Astrocyte of the cerebellum (primary cell): ENCODE measurements around the gene NEK9.

Source experiments
- DNase-seq: peaks from one replicate; pipeline ENCODE4 v3.0.0-alpha.2; 2011; ENCODE audit warnings: low read depth
- H3K4me3 ChIP-seq: 2 replicates; pipeline ENCODE4 v1.5.1; 2011; ENCODE audit warnings: mild to moderate bottlenecking, low read depth, low read length, moderate library complexity
- in situ Hi-C: cut with HindIII; loops from 2 replicates; pipeline ENCODE4 v1.10.0; 2017; ENCODE audit warnings: low sequenced_read_pairs
- TF ChIP-seq, protein P1 (sequence below): IDR thresholded peaks from 2 replicates; pipeline ENCODE4 v1.5.1; 2012; ENCODE audit warnings: low read length, low read depth, moderate library complexity, mild to moderate bottlenecking; ENCODE audit errors: missing control alignments

NEK9 gene

DNA sequence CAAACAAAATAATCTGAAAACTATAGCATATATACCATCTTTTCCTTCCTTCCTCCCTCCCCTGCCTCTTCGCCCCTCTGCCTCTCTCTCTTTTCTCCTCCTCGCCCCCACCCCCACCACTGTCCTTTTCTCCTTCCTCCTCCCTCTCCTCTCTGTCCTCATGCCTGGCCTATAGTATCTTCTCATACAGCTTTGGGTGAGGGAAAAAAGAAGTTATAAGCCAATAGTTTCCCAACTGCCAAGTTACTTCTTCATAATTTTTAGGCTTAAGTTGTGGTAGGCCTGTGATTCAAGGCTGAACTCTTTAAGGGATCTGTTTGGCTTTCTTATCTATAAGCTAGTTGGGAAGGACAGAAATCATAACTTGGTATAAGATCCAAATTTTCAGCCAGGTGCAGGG is 40.5 kb upstream of the NEK9 start:
- TF ChIP-seq, protein P1, sequence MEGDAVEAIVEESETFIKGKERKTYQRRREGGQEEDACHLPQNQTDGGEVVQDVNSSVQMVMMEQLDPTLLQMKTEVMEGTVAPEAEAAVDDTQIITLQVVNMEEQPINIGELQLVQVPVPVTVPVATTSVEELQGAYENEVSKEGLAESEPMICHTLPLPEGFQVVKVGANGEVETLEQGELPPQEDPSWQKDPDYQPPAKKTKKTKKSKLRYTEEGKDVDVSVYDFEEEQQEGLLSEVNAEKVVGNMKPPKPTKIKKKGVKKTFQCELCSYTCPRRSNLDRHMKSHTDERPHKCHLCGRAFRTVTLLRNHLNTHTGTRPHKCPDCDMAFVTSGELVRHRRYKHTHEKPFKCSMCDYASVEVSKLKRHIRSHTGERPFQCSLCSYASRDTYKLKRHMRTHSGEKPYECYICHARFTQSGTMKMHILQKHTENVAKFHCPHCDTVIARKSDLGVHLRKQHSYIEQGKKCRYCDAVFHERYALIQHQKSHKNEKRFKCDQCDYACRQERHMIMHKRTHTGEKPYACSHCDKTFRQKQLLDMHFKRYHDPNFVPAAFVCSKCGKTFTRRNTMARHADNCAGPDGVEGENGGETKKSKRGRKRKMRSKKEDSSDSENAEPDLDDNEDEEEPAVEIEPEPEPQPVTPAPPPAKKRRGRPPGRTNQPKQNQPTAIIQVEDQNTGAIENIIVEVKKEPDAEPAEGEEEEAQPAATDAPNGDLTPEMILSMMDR, result no peak
- in situ Hi-C loops, result no loop called here
- H3K4me3 ChIP-seq, result no peak overlapping the region
- no peak for DNase-seq

DNA sequence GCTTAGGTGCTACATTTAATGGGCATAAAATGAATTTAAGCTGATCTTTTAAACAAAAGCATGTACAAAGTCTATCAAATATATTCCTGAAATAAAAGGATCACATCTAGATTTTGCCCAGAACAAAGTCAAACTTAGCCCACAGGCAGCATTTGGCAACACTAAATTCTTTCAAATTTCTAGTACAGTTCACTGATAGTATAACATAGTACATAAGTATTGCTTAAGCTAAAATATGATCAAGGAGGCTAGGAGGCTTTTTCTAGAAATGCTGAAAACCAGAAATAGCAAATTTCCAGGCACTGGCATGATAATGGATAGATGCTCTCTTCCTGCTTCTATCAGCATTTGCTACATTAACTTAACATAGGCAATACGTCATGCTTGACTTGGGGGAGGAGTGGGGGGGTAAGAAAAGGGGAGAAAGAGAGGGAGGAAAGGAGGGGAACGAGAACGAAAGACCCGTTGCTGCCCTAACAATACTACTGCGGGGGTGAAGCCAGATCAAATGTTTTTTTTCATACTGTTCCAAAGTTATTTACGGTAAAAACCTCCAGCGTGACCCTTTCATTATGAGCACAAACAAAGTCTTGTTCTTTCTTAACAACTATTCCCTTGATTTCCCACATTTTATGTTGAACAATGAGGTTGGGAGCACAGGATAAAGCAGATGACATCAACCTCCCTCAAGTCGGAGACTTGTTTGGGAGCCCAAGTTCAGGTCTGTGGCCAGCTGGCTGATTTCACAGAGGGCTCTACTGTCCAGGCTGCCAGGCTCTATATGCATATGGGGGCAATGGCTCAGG is 38.9 kb upstream of the NEK9 start:
- DNase-seq, result peak; percentile 27
- TF ChIP-seq, protein P1, result no peak
- H3K4me3 ChIP-seq, result no peak overlapping the region
- in situ Hi-C loops, result no loop called here

DNA sequence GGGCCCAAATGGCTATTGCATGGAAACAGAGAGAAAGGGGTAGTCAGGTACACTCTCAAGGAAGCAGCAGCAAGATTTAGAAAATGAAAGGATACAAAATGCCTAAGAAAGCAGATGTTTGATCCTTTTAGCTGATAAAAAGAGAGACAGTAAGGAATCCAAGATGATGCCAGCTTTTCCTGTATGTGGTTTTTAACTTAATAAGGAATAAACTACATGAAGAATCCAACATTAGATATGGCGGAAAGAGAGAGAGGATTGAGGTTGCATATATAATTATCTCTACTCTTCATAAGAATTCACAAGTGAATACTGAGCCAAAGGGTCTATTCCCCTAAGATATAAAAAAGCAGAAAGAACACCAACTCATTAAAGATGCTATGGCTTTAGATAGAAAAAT is 38.0 kb upstream of the NEK9 start:
- DNase-seq, result no peak
- no peak overlapping the region for H3K4me3 ChIP-seq
- in situ Hi-C loops, result no loop called here
- TF ChIP-seq, protein P1, result no peak

DNA sequence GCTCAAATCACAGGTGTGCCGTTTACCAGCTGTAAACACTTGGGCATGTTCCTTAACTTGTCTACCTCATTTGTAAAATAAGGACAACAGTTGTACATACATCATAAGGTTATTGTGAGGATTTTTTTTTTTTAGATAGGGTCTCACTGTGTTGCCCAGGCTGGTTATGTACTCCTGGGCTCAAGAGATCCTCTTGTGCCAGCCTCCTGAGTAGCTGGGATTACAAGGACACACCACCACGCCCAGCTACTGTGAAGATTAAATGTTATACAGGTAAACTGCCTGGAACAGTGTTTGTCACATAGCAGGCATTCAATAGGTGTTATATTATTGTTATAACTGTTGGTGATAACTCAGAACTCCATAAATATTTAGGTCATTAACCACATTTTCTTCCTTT is 36.8 kb upstream of the NEK9 start:
- in situ Hi-C loops, result no loop called here
- H3K4me3 ChIP-seq, result no peak overlapping the region
- TF ChIP-seq, protein P1, result no peak
- DNase-seq, result no peak

DNA sequence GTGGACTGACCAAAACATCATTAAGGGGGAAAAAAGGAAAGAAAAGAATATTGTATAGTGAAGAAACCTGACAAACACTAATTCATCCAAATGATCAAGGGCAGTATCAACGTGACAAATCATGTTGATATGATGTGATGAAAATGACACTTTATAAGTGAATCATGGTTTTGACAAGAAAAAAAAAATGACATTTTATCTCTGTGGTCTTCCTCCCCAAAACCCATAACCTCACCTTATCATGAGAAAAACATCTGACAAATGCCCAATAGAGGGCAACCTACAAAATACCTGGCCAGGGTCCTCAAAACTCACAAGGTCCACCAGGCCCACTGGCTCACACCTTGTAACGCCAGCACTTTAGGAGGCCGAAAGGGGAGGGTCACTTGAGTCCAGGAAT is 35.8 kb upstream of the NEK9 start:
- in situ Hi-C loops, result no loop called here

DNA sequence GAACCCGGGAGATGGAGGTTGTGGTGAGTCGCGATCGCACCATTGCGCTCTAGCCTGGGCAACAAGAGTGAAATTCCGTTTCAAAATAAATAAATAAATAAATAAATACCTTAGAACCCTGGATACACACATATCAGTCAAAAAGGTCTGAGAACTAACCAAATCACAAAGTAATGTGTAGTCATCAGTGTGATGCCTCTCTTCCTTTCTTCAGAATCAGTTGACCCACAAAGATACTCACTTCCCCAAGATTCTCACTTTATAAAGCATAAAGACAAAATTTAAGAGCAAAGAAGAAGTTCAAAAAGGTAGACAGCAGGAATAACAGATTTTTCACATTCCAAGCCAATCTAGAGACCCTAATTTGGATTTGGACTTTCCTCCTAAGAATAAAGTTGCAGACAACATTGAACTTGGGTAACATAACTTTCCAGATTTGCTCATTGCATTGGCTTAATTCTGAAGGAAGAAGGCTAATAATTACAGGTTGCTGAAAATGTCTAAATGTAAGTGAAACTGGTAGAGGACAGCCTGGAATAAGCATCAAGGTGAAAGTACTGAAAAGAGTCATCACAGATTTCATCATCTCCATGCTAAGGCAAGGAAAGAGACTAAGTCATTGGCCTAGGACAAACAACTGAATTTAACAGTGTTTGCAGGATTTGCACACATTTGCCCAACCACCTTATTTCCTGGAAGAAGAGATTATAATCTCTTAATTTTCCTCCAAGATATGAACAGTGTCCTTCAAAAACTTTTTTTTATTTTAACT is 32.2 kb upstream of the NEK9 start:
- no peak for DNase-seq
- in situ Hi-C loops, result no loop called here
- TF ChIP-seq, protein P1, result no peak
- H3K4me3 ChIP-seq, result no peak overlapping the region

More for the DNA sequence above, 35.8 kb upstream of the NEK9 start:
- DNase-seq, result no peak
- TF ChIP-seq, protein P1, result no peak
- H3K4me3 ChIP-seq, result no peak overlapping the region
